H1 (cell line): ENCODE measurements around the gene ANO6. TPM values are rescaled to one million over a fixed set of nuclear protein-coding genes. Genes with fewer than 3 reads are reported as not detected.

Experiments used
- CTCF ChIA-PET: fragments of 300-600 bp; sonication (Branson Sonifier 250); formaldehyde crosslinking; loops from one replicate; lab custom pipeline; 2021; ENCODE audit not compliant: partially characterized antibody; lab: Charles Lee
- POLR2A ChIA-PET: fragments of 300-600 bp; sonication (Branson Sonifier 250); formaldehyde crosslinking; loops from one replicate; lab custom pipeline; 2021; ENCODE audit warnings: inconsistent platforms; ENCODE audit not compliant: partially characterized antibody; lab: Charles Lee
- DNase-seq, 2 experiments: peaks; one replicate each; pipeline versions ENCODE4 v3.0.0 to v3.0.0-alpha.2; 2010 to 2022; ENCODE audit warnings: low spot score in 2 of 2, low read depth in 1 of 2, mixed read lengths in 1 of 2
- FAIRE-seq: peaks from 2 replicates; lab custom pipeline; 2011; peaks lifted over from hg19 to GRCh38; lab: Jason Lieb, UNC
- H2AFZ ChIP-seq: 2 replicates; pipeline ENCODE4 v1.8.1; 2012; ENCODE audit warnings: low read length, inconsistent platforms
- H2AK5ac ChIP-seq: 2 replicates; pipeline ENCODE4 v1.6.1; 2013; ENCODE audit warnings: low read depth, low read length
- H2BK120ac ChIP-seq: replicated peaks from 2 replicates; pipeline ENCODE3; 2013; ENCODE audit warnings: low read depth, low read length, inconsistent platforms
- H2BK12ac ChIP-seq: 2 replicates; pipeline ENCODE4 v1.6.1; 2013; ENCODE audit warnings: low read depth, low read length
- H2BK15ac ChIP-seq: 2 replicates; pipeline ENCODE4 v1.6.1; 2013; ENCODE audit warnings: low read length
- H2BK20ac ChIP-seq: 2 replicates; pipeline ENCODE4 v1.6.1; 2013; ENCODE audit warnings: low read length
- H2BK5ac ChIP-seq: 2 replicates; pipeline ENCODE4 v1.6.1; 2013; ENCODE audit warnings: low read depth, low read length
- H3K14ac ChIP-seq: 2 replicates; pipeline ENCODE4 v1.6.1; 2013; ENCODE audit warnings: inconsistent platforms; ENCODE audit not compliant: insufficient read length
- H3K18ac ChIP-seq: 2 replicates; pipeline ENCODE4 v1.6.1; 2013; ENCODE audit warnings: low read length; ENCODE audit errors: extremely low read depth
- H3K23ac ChIP-seq: 2 replicates; pipeline ENCODE4 v1.6.1; 2013; ENCODE audit warnings: inconsistent platforms; ENCODE audit not compliant: insufficient read length
- H3K23me2 ChIP-seq: 2 replicates; pipeline ENCODE4 v1.6.1; 2013; ENCODE audit warnings: low read depth, low read length
- H3K27ac ChIP-seq: 2 replicates; pipeline ENCODE4 v1.6.1; 2011; ENCODE audit warnings: low read depth, low read length, inconsistent platforms
- H3K27me3 ChIP-seq, 4 experiments: replicated peaks in 1 of 4; 1 replicate in 1 of 4; 2 replicates in 3 of 4; pipeline versions ENCODE4 v1.6.1 to v1.8.1; 2011 to 2013; ENCODE audit warnings: low read length in 3 of 4, mild to moderate bottlenecking in 3 of 4, inconsistent platforms in 2 of 4, mixed read lengths in 2 of 4, moderate library complexity in 1 of 4; ENCODE audit not compliant: control insufficient read depth in 3 of 4, insufficient read depth in 3 of 4; ENCODE audit errors: extremely low read depth in 1 of 4
- H3K36me3 ChIP-seq, 4 experiments: 2 replicates each; pipeline versions ENCODE4 v1.6.1 to v1.8.1; 2011 to 2013; ENCODE audit warnings: mild to moderate bottlenecking in 4 of 4, low read length in 3 of 4, moderate library complexity in 2 of 4, control low read depth in 1 of 4, inconsistent platforms in 1 of 4; ENCODE audit not compliant: insufficient read depth in 4 of 4, control insufficient read depth in 2 of 4
- H3K4ac ChIP-seq: replicated peaks from 2 replicates; pipeline ENCODE3; 2013; ENCODE audit warnings: low read length, low read depth, mixed read lengths, inconsistent platforms; ENCODE audit not compliant: insufficient read length
- H3K4me1 ChIP-seq, 4 experiments: replicated peaks in 1 of 4; 1 replicate in 1 of 4; 2 replicates in 3 of 4; pipeline versions ENCODE4 v1.6.1 to v1.8.1; 2011 to 2013; ENCODE audit warnings: low read length in 3 of 4, inconsistent platforms in 2 of 4, mixed read lengths in 1 of 4; ENCODE audit not compliant: insufficient read depth in 4 of 4, control insufficient read depth in 3 of 4
- H3K4me2 ChIP-seq, 2 experiments: 2 replicates each; pipeline versions ENCODE4 v1.6.1 to v1.8.1; 2011 to 2013; ENCODE audit warnings: low read depth in 2 of 2, low read length in 2 of 2, control low read depth in 1 of 2, inconsistent platforms in 1 of 2, mild to moderate bottlenecking in 1 of 2; ENCODE audit not compliant: insufficient read depth in 1 of 2
- H3K4me3 ChIP-seq, 4 experiments: fragments of 200-600, 300-600 bp in 1 of 4; sonication (generic), shearing (Covaris generic), sonication (Bioruptor Twin) in 1 of 4; 2 replicates each; pipeline versions ENCODE4 v1.5.1 to v1.8.1; 2011 to 2016; ENCODE audit warnings: low read length in 4 of 4, low read depth in 3 of 4, control low read depth in 2 of 4, inconsistent platforms in 2 of 4, mild to moderate bottlenecking in 2 of 4, mixed read lengths in 1 of 4, moderate library complexity in 1 of 4; ENCODE audit not compliant: insufficient read depth in 2 of 4; ENCODE audit errors: extremely low read depth in 1 of 4
- H3K56ac ChIP-seq: replicated peaks from 2 replicates; pipeline ENCODE3; 2013; ENCODE audit warnings: low read depth, mild to moderate bottlenecking, mixed read lengths, low read length, inconsistent platforms; ENCODE audit not compliant: insufficient read length
- H3K79me1 ChIP-seq: 2 replicates; pipeline ENCODE4 v1.6.1; 2013; ENCODE audit warnings: low read depth, low read length, control low read depth
- H3K79me2 ChIP-seq, 2 experiments: 2 replicates each; pipeline versions ENCODE4 v1.6.1 to v1.8.1; 2012 to 2013; ENCODE audit warnings: low read length in 2 of 2, mild to moderate bottlenecking in 2 of 2, inconsistent platforms in 1 of 2; ENCODE audit not compliant: insufficient read depth in 2 of 2, control insufficient read depth in 1 of 2
- H3K9ac ChIP-seq, 4 experiments: replicated peaks in 1 of 4; 1 replicate in 1 of 4; 2 replicates in 3 of 4; pipeline versions ENCODE4 v1.6.1 to v1.8.1; 2011 to 2013; ENCODE audit warnings: low read depth in 3 of 4, low read length in 3 of 4, control low read depth in 2 of 4, mild to moderate bottlenecking in 2 of 4, moderate library complexity in 2 of 4, inconsistent platforms in 1 of 4; ENCODE audit errors: extremely low read depth in 1 of 4
- H3K9me3 ChIP-seq, 2 experiments: 2 replicates each; pipeline versions ENCODE4 v1.6.1 to v1.8.1; 2012 to 2013; ENCODE audit warnings: mild to moderate bottlenecking in 2 of 2, moderate library complexity in 2 of 2, control low read depth in 1 of 2, inconsistent platforms in 1 of 2, low read depth in 1 of 2, low read length in 1 of 2, mixed read lengths in 1 of 2; ENCODE audit not compliant: insufficient read depth in 2 of 2
- H4K20me1 ChIP-seq, 2 experiments: replicated peaks in 1 of 2; 2 replicates each; pipeline versions ENCODE3 to v1.8.1; 2011 to 2013; ENCODE audit warnings: inconsistent platforms in 2 of 2, low read length in 2 of 2, mild to moderate bottlenecking in 1 of 2; ENCODE audit not compliant: insufficient read depth in 2 of 2, control insufficient read depth in 1 of 2
- H4K5ac ChIP-seq: 2 replicates; pipeline ENCODE4 v1.6.1; 2013; ENCODE audit warnings: low read length, low read depth, mixed read lengths, inconsistent platforms; ENCODE audit not compliant: insufficient read length
- H4K8ac ChIP-seq: 2 replicates; pipeline ENCODE4 v1.8.0; 2013; ENCODE audit warnings: mild to moderate bottlenecking, moderate library complexity, low read length, inconsistent platforms; ENCODE audit not compliant: insufficient read depth; ENCODE audit errors: extremely low read depth
- H4K91ac ChIP-seq: replicated peaks from 2 replicates; pipeline ENCODE3; 2013; ENCODE audit warnings: low read length, mixed read lengths, inconsistent platforms; ENCODE audit not compliant: insufficient read length
- CHD1 ChIP-seq: IDR thresholded peaks from 2 replicates; pipeline ENCODE4 v1.6.1; 2012; ENCODE audit warnings: low read depth, low read length, improper control_type of control experiment
- SP4 ChIP-seq: IDR thresholded peaks from 2 replicates; pipeline ENCODE4 v1.6.1; 2012; ENCODE audit warnings: low read length, inconsistent platforms
- ZNF274 ChIP-seq: IDR thresholded peaks from 2 replicates; pipeline ENCODE4 v1.7.0; 2012; ENCODE audit warnings: low read length, borderline replicate concordance; ENCODE audit errors: extremely low read depth
- WGBS, 2 experiments: shearing (Covaris generic) in 1 of 2; methylation state at CpG; one replicate each; pipeline versions ENCODE4 v1.1.6 to v1.1.7; 2013 to 2015; ENCODE audit warnings: low lambda C conversion rate in 2 of 2, mixed read lengths in 2 of 2, inconsistent platforms in 1 of 2, low coverage in 1 of 2, missing lambda C conversion rate in 1 of 2; ENCODE audit not compliant: insufficient replicate concordance in 2 of 2, insufficient coverage in 1 of 2, insufficient read length in 1 of 2; ENCODE audit errors: extremely low coverage in 1 of 2, missing lambda C conversion rate in 1 of 2; 5-methylcytosine and 5-hydroxymethylcytosine counted together
- polyA plus RNA-seq, 7 experiments: library from polyadenylated mRNA; depleted of rRNA in 3 of 7; stranded (reverse) in 5 of 7; unstranded in 2 of 7; fragments of >200 nt in 5 of 7; fragments of 200-250 nt in 2 of 7; gene quantifications; 1 replicate in 5 of 7; 2 replicates in 1 of 7; 4 replicates in 1 of 7; pipeline versions ENCODE4 v1.2.1 to v1.2.3, GENCODE V29; 2011 to 2013; ENCODE audit warnings: missing spikeins in 2 of 7, mixed read lengths in 2 of 7
- total RNA-seq: library from RNA; stranded (reverse); fragmentation: NEBNext Ultra II Directional; extraction: Animal tissue kit (Norgen Biotek cat#: 25700); gene quantifications from 2 replicates; pipeline ENCODE4 v1.2.1, GENCODE V29; 2021

ANO6 gene
- total and polyA plus RNA-seq, 2 of the 8 experiments (the other 6 are each of a cell fraction or from before 2014, with no cell fraction given) = 15.1 to 39.7 TPM

DNA sequence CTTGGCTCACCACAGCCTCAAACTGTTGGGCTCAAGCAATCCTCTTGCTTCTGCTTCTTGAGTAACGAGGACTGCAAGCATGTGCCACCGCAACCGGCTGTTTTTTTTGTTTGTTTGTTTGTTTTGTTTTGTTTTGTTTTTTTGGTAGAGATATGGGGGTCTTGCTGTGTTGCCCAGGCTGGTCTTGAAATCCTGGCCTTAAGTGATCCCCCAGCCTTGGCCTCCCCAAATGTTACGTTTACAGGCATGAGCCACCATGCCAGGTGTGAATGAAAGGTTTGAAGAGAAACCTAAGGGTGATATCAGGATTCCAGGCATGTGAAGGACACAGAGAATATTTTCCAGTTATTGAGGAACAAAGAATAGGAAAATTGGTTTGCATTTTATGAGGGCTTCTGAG is 45.0 kb downstream of the ANO6 start:
- H3K14ac ChIP-seq = no peak overlapping the region

More for the DNA sequence above, 45.0 kb downstream of the ANO6 start:
- Histone ChIP-seq H3K79me2 (peaks cover 0 to 40% of the 10 kb centered on the region in 2 experiments; a peak in 2 of 4 replicates), H3K4me1 (peaks cover 3 to 9% (median 8%) of the 10 kb centered on the region in 4 experiments; a peak in 5 of 7 replicates), H3K4me3 (no peak overlapping the region), H4K20me1 (peaks cover 0 to under 1% of the 10 kb centered on the region in 2 experiments), H3K23ac (no peak overlapping the region), H3K27me3 (no peaks in the 10 kb centered on the region), H4K8ac (no peak overlapping the region), H3K79me1 (peaks cover 11% of the 10 kb centered on the region), H2BK12ac (no peak overlapping the region), H3K27ac (no peak overlapping the region), H3K56ac (no peak overlapping the region), H3K18ac (no peak overlapping the region), H2AK5ac (no peak overlapping the region), H3K36me3 (no peaks in the 10 kb centered on the region; a peak in 1 of 8 replicates), H2BK20ac (no peak overlapping the region)
- no peak for FAIRE-seq
- WGBS, 2 experiments = 87% methylated on average over 4 of the region's 4 CpGs; no CpG with 5 or more reads in 1 of the 2 experiments
- DNase-seq = no peak
- POLR2A ChIA-PET = interaction anchor here (1.1 to 1.7 kb wide), 2 partner anchors 26 to 45 kb away, joined by 4 to 5 read pairs; partner anchors contain the start of gene ANO6
- TF ChIP-seq ZNF274 (no peak), SP4 (no peak), CHD1 (no peak)
- TF ChIP-seq, all 59 proteins: peak for 0
- no peak overlapping the region for H2AFZ ChIP-seq
- H3K4ac ChIP-seq = no peak overlapping the region
- no peak overlapping the region for H3K9ac ChIP-seq
- CTCF ChIA-PET = interaction anchor here (0.9 to 1.0 kb wide), 2 partner anchors 15 to 77 kb away, joined by 3 read pairs; no protein-coding TSS in a partner anchor
- H2BK5ac ChIP-seq = no peak overlapping the region
- no peak overlapping the region for H3K4me2 ChIP-seq
- H3K23me2 ChIP-seq = no peaks in the 10 kb centered on the region
- H4K91ac ChIP-seq = no peak overlapping the region
- H2BK15ac ChIP-seq = no peak overlapping the region
- H4K5ac ChIP-seq = no peak overlapping the region
- H2BK120ac ChIP-seq = no peak overlapping the region
- no peaks in the 10 kb centered on the region for H3K9me3 ChIP-seq
